Smooth muscle cell (in vitro differentiated cells): ENCODE results near the gene NT5M. TPM values are rescaled to one million over a fixed set of nuclear protein-coding genes. Genes with fewer than 3 reads are reported as not detected.

Experiments
- DNase-seq: peaks from one replicate; lab custom pipeline; 2025; ENCODE audit not compliant: unreplicated experiment; lab: John Stamatoyannopoulos, UW
- H2AFZ ChIP-seq: fragments of 200-600 bp; sonication (generic); 2 replicates; pipeline ENCODE4 v1.6.0; 2016; ENCODE audit warnings: antibody characterized with exemption, low read depth, mild to moderate bottlenecking
- H3F3A ChIP-seq: fragments of 200-600 bp; sonication (generic); 2 replicates; pipeline ENCODE4 v1.6.0; 2017; ENCODE audit warnings: antibody characterized with exemption, low read depth
- H3K27ac ChIP-seq: fragments of 200-600 bp; sonication (generic); 2 replicates; pipeline ENCODE4 v1.5.1; 2016; ENCODE audit warnings: low read depth, mild to moderate bottlenecking
- H3K27me3 ChIP-seq: fragments of 200-600 bp; sonication (generic); 2 replicates; pipeline ENCODE4 v1.6.1; 2016; ENCODE audit warnings: low read depth, mild to moderate bottlenecking
- H3K36me3 ChIP-seq: fragments of 200-600 bp; sonication (generic); 2 replicates; pipeline ENCODE4 v1.5.1; 2016; ENCODE audit warnings: low read depth
- H3K4me1 ChIP-seq: fragments of 200-600 bp; sonication (generic); 2 replicates; pipeline ENCODE4 v1.5.1; 2016; ENCODE audit warnings: low read depth
- H3K4me2 ChIP-seq: fragments of 200-600 bp; sonication (generic); 2 replicates; pipeline ENCODE4 v1.6.0; 2016; ENCODE audit warnings: mild to moderate bottlenecking
- H3K4me3 ChIP-seq: fragments of 200-600 bp; sonication (generic); 2 replicates; pipeline ENCODE4 v1.5.1; 2016; ENCODE audit warnings: mild to moderate bottlenecking
- H3K79me2 ChIP-seq: fragments of 200-600 bp; sonication (generic); 2 replicates; pipeline ENCODE4 v1.6.0; 2016; ENCODE audit warnings: low read depth, mild to moderate bottlenecking
- H3K9ac ChIP-seq: fragments of 200-600 bp; sonication (generic); 2 replicates; pipeline ENCODE4 v1.6.0; 2016; ENCODE audit warnings: low read depth
- H3K9me3 ChIP-seq: fragments of 200-600 bp; sonication (generic); replicated peaks from 2 replicates; pipeline ENCODE4 v1.5.1; 2016; ENCODE audit warnings: low read depth
- H4K20me1 ChIP-seq: fragments of 200-600 bp; sonication (generic); 2 replicates; pipeline ENCODE4 v1.6.0; 2016; ENCODE audit warnings: low read depth
- WGBS: methylation state at CpG from one replicate; pipeline ENCODE4 v1.1.7; 2016; ENCODE audit warnings: low lambda C conversion rate; 5-methylcytosine and 5-hydroxymethylcytosine counted together
- polyA plus RNA-seq: library from polyadenylated mRNA; unstranded; fragments of >200 nt; fragmentation: Nextera tagmentation; extraction: Ambion mirVana; gene quantifications from 2 replicates; pipeline ENCODE4 v1.2.1, GENCODE V29; 2016
- total RNA-seq: library from RNA; depleted of rRNA; stranded (reverse); fragments of >200 nt; gene quantifications from 2 replicates; pipeline ENCODE4 v1.2.3, GENCODE V29; 2014
- TF ChIP-seq, protein P1 (sequence below): fragments of 200-600 bp; sonication (generic); IDR thresholded peaks from 2 replicates; pipeline ENCODE4 v1.5.1; 2017; ENCODE audit warnings: borderline replicate concordance, mild to moderate bottlenecking, antibody characterized with exemption; ENCODE audit not compliant: insufficient read depth, poor library complexity, severe bottlenecking

NT5M gene
- total and polyA plus RNA-seq, 2 experiments from 2014 or later = 2.5 to 6.1 TPM

- Histone ChIP-seq H3K27me3 (no peaks in the 10 kb centered on the region), H3K4me1 (peaks cover 16% of the 10 kb centered on the region), H3K4me2 (peak within 1 kb of the TSS; percentile 97), H2AFZ (peak within 1 kb of the TSS; percentile 98), H3K27ac (peak within 1 kb of the TSS; percentile 97), H3F3A (no peaks in the 10 kb centered on the region), H3K9me3 (no peaks in the 10 kb centered on the region), H3K4me3 (peak within 1 kb of the TSS; percentile 85), H3K36me3 (no peaks in the 10 kb centered on the region), H3K9ac (peak within 1 kb of the TSS; percentile 97), H3K79me2 (peaks cover 46% of the 10 kb centered on the region), H4K20me1 (peaks cover 41% of the 10 kb centered on the region)
- peak; percentile 90 for DNase-seq
- TF ChIP-seq, protein P1, sequence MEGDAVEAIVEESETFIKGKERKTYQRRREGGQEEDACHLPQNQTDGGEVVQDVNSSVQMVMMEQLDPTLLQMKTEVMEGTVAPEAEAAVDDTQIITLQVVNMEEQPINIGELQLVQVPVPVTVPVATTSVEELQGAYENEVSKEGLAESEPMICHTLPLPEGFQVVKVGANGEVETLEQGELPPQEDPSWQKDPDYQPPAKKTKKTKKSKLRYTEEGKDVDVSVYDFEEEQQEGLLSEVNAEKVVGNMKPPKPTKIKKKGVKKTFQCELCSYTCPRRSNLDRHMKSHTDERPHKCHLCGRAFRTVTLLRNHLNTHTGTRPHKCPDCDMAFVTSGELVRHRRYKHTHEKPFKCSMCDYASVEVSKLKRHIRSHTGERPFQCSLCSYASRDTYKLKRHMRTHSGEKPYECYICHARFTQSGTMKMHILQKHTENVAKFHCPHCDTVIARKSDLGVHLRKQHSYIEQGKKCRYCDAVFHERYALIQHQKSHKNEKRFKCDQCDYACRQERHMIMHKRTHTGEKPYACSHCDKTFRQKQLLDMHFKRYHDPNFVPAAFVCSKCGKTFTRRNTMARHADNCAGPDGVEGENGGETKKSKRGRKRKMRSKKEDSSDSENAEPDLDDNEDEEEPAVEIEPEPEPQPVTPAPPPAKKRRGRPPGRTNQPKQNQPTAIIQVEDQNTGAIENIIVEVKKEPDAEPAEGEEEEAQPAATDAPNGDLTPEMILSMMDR = no peak
- under 1% methylated on average over 65 of the region's 80 CpGs for WGBS
These were observed 22.3 kb upstream of the NT5M start, which contains the start of gene COPS3 for GRCh38 chr17:17280613-17281549. COPS3 (minus strand) TSS chr17:17281246; CDS start chr17:17281186, 60 bp downstream.

DNA sequence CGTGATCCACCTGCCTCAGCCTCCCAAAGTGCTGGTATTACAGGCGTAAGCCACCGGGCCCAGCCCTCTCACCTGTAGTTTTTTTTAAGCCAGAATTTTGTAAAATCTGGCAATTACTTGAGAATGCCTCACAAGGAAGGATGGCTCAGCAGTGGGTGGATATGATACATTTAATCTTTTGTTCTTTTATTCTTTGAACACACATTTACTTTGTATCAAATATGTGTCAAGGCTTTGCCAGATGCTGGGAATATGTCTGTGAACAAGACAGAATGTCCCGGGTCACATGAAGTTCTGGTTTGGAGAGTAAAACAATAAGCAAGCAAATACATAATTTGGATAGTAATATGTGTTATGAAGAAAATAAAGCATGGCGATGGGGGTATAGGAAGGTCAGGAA is 17.2 kb upstream of the NT5M start:
- Histone ChIP-seq H3K4me3 (no peak overlapping the region), H3K4me1 (peaks cover 6% of the 10 kb centered on the region), H3F3A (no peaks in the 10 kb centered on the region), H3K36me3 (no peaks in the 10 kb centered on the region), H3K4me2 (no peak overlapping the region), H3K9me3 (no peaks in the 10 kb centered on the region), H4K20me1 (no peaks in the 10 kb centered on the region), H3K9ac (no peak overlapping the region), H2AFZ (no peak overlapping the region), H3K79me2 (no peaks in the 10 kb centered on the region), H3K27me3 (no peaks in the 10 kb centered on the region), H3K27ac (no peak overlapping the region)
- TF ChIP-seq, protein P1 = no peak
- WGBS = 93% methylated on average over 5 of the region's 5 CpGs
- no peak for DNase-seq

DNA sequence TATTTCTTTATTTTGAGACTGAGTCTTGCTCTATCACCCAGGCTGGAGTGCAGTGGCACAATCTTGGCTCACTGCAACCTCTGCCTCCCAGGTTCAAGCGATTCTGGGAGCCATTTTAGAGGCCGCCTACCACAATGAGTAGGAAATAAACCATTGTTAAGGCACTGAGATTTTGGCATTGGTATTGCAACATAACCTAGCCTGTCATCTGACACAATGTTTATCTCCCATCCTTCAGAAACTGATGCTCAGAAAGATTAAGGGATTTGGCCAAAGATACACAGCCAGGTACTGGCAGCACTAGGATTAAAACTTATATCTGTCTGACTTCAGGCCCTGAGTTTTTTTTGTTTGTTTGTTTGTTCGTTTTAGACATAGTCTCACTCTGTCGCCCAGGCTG is 14.1 kb upstream of the NT5M start:
- Histone ChIP-seq H3K36me3 (no peaks in the 10 kb centered on the region), H4K20me1 (no peaks in the 10 kb centered on the region), H3K79me2 (no peaks in the 10 kb centered on the region), H3K9me3 (no peaks in the 10 kb centered on the region), H3K4me1 (no peaks in the 10 kb centered on the region), H2AFZ (no peak overlapping the region), H3F3A (no peaks in the 10 kb centered on the region), H3K27ac (no peak overlapping the region), H3K4me3 (no peak overlapping the region), H3K4me2 (no peak overlapping the region), H3K27me3 (no peaks in the 10 kb centered on the region), H3K9ac (no peak overlapping the region)
- WGBS = 92% methylated on average over 4 of the region's 4 CpGs
- no peak for DNase-seq
- TF ChIP-seq, protein P1 = no peak
